Caki2 (cell line): ENCODE measurements around the gene GABARAPL2. TPM values are rescaled to one million over a fixed set of nuclear protein-coding genes. Genes with fewer than 3 reads are reported as not detected.
A peak's percentile ranks its signal among the peaks of the same experiment; 100 is the strongest.
"Not testable (repeated sequence)": the region's sequence is repeated elsewhere in the genome, so short reads cannot be mapped to it uniquely, and the experiment has no call there.

Source experiments
- DNase-seq: peaks from one replicate; pipeline ENCODE4 v3.0.0-alpha.2; 2015; ENCODE audit warnings: low read depth
- in situ Hi-C: cut with HindIII; loops from 2 replicates; pipeline ENCODE4 v1.10.0; 2016; ENCODE audit warnings: low sequenced_read_pairs, low pct_unique_long_range_greater_than_20kb, mixed read lengths
- total RNA-seq: library from RNA; depleted of rRNA; stranded (reverse); fragments of >200 nt; shearing (Covaris generic); gene quantifications from 2 replicates; pipeline ENCODE4 v1.2.3, GENCODE V29; 2014; ENCODE audit warnings: low replicate concordance

The GABARAPL2 gene
- total RNA-seq, 1 experiment from 2014 or later = 16.3 TPM

DNA sequence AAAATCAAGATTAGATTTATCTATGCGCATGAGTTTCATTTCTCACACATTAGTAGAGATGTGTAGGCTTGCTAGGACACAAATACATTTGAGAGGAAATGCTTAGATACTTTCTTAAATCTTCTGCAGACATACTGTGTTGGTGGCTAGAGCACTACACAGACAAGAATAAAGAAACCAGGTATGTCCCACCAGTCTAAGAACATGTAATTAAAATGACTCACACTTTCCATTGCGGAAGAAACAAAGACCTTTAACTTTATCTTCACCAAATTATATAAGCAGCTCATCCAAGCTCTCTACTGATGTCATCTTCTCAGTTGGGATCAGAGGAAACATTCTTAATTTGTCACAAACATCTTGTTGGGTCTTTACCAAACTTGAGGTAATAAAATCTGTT is 12.5 kb downstream of the GABARAPL2 start:
- in situ Hi-C loops = no loop called here
- no peak for DNase-seq

DNA sequence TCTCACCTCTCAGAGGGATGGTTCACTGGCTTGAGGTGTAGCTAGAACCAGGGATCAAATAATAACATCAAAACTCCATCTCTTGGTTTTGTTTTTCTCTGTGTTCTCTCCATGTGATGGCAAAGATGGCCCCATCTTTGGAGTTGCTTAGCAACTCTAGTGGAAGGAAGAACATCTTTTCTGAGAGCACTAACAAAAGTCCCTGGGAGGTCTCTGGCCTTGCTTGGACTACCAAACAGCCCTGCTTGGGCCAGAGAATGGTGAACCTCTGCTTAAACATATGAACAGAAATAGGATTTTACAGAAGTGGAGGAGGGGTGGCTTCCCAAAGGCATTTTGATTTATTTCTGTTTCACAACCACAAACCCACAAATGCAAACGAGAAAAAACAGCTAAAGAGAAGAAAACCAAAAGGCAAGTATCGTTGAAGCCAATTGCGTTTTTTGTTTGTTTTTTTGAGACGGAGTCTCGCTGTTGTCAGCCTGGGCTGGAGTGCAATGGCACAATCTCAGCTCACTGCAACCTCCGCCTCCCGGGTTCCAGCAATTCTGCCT is 13.2 kb downstream of the GABARAPL2 start:
- in situ Hi-C loops = no loop called here
- DNase-seq = no peak

DNA sequence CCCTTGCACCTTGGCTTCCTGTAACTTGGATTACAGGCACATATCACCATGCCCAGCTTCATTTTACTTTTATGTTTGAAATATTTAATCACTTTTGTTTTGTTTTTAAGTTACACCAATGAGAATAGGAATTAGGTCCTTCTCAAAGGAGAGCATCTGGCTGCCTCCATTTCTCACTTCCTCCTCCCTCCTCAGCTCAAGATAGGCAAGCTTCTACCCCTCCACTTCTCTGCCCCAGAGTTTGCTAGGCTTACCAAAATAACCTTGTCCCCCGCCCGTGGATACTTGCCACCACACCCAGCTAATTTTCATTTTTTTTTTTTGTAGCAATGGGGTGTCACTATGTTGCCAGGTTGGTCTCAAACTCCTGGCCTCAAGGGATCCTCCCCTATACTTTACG is 17.9 kb downstream of the GABARAPL2 start:
- in situ Hi-C loops = no loop called here

DNA sequence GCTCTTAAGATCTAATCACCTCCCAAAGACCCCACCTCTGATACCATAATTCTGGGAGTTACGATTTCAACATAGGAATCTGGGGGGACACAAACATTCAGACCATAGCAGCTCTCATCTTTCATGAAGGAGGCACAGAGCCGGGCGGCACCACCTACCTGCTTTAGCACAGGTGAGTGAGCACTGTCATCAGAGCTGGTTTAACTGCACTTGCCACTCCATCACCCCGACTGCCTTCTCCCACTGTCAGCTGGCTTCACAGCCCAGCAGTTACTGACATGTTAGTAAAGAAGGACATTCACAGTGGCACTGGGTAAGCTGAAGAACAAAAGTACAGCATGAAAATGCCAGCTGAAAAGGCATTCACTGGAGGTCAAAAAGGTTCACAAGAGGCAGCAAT is 22.5 kb downstream of the GABARAPL2 start:
- DNase-seq = no peak
- in situ Hi-C loops = no loop called here

More for the DNA sequence above, 17.9 kb downstream of the GABARAPL2 start:
- DNase-seq = no peak

DNA sequence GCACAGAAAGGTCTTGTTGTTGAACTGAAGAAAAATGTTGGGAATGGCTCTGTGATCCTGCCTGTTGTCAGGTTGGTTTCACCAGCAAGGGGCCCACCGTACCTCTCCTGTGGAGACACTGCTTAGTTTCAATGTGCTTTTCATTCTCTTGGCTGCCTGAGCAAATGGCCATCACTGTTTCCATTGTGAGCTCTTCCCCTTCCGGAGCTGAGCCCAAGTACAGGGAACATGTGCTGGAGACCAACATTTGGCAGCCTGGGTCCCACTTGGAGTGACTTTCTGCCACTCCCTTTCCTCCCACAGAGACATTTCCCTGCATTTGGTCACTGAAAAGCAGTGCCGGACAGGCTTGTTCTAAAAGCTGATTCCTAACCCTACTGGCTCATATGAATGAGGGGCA is 23.1 kb downstream of the GABARAPL2 start:
- no peak for DNase-seq
- in situ Hi-C loops = no loop called here

DNA sequence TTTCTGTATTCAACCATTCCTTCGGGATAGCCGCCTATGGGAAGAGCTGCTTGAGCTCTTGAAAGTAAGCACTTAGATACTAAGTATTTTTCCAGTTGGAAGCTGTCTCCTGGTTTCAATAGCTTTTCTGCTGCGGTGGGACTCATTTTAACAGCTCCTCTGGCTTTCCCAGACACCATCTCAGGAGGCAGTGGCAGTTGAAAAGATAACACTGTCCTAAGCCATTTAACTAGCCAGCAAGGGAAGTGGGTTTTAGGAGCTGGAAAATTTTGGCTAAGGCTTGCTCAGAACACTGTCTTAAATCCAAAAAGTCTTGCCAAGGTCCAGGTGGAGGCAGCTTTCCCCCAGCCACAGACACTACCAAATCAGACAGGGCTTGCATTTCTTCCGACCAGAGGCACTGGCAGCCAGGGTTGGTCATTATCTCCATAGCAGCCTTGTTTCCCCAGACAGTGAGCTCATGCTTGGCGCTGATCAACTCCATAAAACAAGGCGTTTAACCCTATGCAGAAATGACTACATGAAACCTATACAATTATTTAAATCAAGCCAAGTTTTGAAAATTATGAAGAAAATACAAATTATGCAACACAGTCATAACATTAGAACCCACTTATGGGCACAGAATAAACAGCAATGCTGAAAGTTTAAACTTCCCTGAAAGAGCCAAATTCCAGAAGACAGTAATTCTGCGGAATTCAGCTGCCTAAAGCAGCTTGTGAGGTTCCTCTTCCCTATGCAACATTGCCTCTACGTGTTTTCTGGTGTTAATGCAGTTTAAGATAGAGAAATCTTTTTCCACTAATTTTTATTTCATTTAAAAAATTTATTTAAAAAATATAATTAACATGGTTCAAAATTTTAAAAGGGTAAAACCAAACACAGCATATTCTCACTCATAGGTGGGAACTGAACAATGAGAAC is 25.0 kb downstream of the GABARAPL2 start:
- in situ Hi-C loops = no loop called here
- no peak for DNase-seq

DNA sequence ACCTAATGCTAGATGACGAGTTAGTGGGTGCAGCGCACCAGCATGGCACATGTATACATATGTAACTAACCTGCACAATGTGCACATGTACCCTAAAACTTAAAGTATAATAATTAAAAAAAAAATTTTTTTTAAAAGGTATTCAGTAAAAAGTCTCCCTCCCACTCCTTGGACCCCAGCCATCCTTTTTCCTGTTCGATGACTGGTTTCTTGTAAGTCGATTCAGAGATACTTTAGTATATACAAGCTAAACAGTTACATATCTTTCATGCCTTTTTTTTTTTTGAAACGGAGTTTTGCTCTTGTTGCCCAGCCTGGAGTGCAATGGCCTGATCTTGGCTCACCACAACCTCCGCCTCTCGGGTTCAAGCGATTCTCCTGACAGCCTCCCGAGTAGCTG is 25.7 kb downstream of the GABARAPL2 start:
- DNase-seq, in situ Hi-C loops: not testable (repeated sequence)

DNA sequence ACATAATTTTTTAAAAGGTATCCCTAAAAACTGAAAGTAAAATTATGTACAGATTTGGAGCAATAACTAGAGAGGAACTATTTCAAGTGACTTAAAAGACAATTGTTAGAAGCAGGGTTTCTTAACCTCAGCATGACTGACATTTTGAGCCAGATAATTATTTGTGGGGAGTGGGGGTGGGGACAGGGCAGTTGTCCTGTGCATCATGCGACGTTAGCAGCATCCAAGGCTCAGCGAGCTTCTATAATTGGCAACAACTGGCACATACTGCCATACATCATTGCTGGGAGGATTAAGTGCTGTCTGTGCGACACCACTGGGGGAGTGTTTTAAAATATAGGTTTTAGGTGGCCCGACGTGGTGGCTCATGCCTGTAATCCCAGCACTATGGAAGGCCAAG is 27.1 kb downstream of the GABARAPL2 start:
- DNase-seq = no peak
- in situ Hi-C loops = no loop called here

DNA sequence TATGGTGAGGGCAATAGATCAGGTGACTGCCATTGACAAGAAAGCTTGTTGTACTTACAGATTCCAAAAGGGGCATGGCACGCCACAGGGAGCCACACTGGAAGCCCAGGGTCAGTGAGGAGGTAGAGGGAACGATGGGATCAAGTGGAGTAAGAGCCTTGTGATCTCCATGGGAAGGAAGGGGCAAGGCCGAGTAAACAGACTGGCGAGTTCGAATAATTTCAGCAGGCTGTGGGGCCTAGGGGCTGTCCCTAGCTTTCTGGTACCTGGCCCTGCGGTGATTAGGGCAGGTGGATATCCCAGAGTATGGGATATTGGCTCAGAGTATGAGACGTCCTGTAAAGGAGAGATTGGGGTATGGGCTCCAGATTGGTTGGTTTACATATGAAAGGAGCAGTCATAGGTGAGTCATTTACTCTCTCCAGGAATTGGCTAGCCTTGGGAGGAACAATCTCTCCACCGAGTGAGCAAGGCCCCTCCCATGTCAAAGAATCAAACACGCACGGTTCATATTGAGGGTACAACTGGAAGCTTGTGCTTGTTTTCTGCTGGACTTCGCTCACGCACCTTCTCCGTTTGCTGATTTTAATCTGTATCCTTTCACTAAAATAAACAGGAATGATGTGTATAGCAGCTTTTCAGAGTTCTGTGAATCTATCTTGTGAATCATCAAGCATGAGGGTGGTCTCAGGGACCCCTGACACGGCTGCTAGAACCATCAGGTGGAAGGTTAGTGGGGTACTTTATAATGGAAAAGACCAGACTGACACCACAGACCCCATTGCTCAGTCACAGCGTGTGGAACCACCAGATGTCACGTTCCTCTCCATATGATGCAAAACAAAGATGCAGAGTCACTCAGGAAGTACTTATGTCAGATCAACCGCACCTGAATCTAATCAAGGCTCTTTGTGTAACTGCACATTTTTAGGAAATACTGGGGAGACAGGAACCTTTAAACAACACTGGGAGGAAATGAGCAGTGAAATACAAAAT is 27.9 kb downstream of the GABARAPL2 start:
- peak; percentile 44 for DNase-seq
- in situ Hi-C loops = no loop called here

DNA sequence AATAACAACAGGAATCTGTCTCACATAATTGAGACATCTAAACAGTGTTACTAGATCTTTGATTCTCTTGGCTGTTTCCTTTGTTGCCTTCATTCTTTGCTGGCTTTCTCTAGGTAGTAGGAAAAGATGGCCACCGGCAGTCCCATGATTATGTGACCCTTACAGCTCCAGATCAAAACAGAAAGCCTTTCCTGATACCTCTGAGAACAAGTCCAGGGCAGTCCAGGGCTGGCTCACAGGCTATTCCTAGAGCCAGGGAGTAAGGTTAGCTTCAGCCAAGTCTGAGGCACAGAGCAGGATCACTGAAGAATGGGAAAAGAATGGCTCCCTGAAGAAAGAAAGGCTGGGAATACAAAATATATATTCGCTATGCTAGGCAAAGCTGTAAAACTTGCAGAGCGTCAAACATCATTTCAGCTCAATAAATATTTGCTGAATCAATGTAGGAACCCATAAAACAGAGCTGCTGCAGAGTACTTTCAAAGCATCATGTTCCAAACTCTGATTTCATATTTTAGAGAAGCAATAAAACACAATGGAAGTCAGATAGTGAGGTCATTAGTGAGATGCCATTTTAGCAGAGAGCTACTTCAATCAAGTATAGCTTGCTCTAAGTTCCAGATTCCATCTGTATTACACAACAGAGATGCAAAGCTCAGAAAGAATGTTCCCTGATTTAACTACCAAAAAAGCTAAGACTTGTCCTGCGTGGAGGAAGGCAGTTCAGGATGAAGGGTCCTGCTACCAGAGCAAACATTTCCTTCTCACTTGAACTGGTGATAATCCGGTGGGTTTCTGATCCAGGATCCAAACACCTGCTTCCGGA is 33.5 kb downstream of the GABARAPL2 start:
- no peak for DNase-seq
- in situ Hi-C loops = no loop called here

DNA sequence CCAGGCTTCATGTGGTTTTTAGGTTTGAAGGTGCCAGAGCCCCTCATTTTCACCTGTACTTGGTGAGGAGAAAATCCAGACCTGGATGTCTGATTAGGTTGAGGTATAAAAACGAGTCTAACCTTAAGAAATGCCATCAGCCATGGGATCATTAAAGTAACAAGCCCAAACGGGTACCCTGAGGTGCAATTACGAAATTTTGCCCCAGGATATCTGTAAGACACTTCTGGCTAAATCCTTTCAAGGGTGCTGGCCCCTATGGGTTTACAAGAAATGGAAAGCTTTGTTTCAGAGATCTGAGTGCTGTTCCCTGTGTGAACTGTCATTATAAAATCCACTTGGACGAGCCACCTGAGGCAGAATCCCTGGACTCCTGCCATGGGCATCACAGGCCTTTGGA is 37.1 kb downstream of the GABARAPL2 start:
- no peak for DNase-seq
- in situ Hi-C loops = no loop called here

DNA sequence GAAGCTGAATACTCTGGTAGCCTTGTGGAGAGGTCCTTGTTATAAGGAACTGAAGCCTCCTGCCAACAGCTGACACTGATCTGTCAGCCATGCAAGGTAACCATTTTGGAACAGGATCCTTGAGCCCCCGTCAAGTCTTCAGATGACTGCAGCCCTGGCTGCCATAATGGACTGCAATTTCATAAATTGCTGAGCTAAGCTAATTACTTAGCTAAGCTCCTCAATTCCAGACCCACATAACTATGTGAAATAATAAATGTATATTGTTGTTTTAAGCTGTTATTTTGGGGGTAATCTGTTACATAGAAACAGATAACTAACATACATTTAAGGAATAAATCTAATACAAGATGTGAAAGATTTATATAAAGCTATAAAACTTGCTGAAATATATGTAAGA is 40.3 kb downstream of the GABARAPL2 start:
- no peak for DNase-seq
- in situ Hi-C loops = no loop called here

DNA sequence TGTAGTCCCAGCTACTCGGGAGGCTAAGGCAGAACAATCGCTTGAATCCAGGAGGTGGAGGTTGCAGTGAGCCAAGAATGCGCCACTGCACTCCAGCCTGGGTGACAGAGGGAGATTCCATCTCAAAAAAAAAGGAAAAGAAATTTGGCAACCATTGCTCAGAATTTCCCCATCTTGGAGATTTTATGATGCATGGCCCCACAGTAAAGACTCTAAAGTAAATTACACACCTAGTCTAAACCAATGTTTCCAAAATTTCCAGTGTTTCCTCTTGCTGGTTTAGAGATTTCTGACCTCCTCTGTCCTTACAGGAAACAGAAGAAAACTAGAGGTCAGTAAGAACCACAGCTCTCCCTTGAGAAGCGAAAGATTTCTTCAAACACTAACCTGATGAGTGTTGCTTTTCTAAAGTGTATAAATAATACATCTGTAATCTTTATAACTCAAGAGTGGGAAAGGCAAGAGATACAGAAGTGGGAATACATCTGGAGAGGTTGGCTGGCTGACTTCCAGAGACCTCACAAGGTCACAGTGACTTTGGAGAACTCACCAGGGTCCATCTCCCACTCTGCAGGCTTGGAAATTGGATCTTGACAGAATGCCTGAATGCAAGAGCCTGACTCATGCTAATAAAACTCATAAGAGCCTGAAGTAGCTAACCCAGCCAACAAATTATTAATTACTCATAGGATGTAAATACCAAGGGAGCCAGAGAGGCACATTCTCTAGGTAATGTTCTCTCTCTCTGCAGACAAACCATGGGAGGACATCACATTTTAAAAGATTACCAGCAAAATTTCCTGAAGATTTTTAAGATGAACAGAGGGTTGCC is 48.1 kb downstream of the GABARAPL2 start:
- in situ Hi-C loops = no loop called here
- no peak for DNase-seq

DNA sequence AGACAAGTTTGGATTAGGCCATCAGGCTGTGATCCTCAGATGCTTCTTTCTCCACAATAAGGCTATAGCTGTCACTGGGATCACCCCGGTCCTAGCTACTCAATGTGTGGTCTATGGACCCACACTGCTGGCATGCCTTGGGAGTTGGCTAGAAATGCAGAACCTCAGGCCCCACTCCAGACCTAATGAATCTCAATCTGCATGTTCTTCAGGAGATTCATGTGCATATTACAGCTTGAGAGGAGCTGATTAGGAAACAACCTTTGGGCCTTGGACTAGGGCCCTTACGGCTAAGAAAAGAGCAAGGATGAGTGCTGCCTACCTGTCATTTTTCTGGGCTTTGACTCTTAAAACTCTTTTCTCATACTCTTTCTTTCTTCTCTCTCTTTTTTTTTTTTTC is 49.4 kb downstream of the GABARAPL2 start:
- in situ Hi-C loops = no loop called here

DNA sequence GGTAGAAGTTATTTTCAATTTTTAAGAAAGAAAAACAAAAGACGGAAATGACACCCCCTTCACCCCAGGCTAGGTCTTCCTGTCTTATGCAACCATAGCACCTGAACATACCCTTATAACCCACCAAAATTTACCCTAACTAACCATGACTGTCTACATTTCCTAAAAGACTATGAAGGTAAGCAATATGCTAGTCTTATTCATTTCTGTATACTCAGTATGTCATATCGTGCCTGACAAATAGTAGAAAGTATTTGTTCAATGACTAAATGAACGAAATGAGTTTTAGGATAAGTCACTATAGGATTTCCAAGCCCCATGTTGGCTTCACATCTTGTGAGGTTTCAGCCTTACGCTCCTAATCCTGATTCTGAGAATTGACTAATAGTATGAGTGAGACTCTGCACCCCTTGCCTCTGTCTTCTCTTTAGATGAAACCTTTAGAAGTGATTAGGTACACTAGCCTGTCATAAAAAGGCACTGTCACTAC is 50.4 kb downstream of the GABARAPL2 start:
- DNase-seq = no peak
- in situ Hi-C loops = no loop called here

More for the DNA sequence above, 49.4 kb downstream of the GABARAPL2 start:
- DNase-seq = no peak

DNA sequence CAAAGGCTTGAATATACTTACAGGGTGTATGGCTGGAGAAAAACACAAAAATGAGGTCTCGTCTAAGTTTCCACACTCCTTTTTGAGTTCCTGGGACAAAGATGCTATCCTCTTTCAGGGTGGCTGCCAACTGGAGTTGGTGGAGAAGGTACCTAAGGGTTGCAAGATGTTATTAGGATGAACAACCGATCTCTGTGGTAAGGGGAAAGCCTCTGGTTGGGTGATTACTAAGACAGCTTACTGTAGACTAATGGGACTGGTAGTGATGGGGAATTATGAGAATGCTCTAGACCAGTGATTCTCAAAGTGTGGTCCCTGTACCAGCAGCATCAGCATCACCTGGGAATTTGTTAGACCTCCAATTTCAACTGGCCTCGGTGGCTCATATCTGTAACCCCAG is 50.9 kb downstream of the GABARAPL2 start:
- in situ Hi-C loops = no loop called here
- no peak for DNase-seq

DNA sequence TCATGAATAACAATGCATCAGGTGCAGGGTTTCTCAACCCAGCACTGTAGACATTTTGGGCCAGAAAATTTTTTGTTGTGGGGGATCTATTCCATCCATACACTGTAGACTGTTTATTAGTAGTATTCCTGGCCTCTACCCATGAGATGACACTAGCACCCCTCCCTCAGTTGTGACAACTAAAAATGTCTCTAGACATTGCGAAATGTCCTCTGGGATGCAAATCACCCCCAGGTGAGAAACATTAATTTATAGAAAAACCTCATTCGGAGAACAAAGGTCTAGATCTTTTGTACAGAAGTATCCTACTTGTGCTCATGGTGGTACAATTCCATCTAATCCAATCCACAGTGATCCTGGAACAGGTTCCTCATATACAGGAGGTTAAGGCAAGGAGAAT is 52.6 kb downstream of the GABARAPL2 start:
- no peak for DNase-seq
- in situ Hi-C loops = no loop called here
